Stomach (tissue), 4 donors: ENCODE data around the gene CRACR2A.

Experiments used
- EP300 ChIP-seq: sonication (generic); formaldehyde crosslinking; IDR thresholded peaks from one replicate; pipeline ENCODE4 v1.6.1; 2017; ENCODE audit warnings: antibody characterized with exemption
- TF ChIP-seq, protein P1 (sequence below), 7 experiments: fragments of 450-650 bp in 4 of 7; fragments of 200-600 bp in 3 of 7; sonication (generic) in 3 of 7; IDR thresholded peaks; one replicate each; pipeline ENCODE4 v1.5.1; 2016 to 2019; ENCODE audit warnings: antibody characterized with exemption in 7 of 7, control low read depth in 2 of 7, mild to moderate bottlenecking in 1 of 7

- no peak for TF ChIP-seq EP300
- TF ChIP-seq, protein P1, sequence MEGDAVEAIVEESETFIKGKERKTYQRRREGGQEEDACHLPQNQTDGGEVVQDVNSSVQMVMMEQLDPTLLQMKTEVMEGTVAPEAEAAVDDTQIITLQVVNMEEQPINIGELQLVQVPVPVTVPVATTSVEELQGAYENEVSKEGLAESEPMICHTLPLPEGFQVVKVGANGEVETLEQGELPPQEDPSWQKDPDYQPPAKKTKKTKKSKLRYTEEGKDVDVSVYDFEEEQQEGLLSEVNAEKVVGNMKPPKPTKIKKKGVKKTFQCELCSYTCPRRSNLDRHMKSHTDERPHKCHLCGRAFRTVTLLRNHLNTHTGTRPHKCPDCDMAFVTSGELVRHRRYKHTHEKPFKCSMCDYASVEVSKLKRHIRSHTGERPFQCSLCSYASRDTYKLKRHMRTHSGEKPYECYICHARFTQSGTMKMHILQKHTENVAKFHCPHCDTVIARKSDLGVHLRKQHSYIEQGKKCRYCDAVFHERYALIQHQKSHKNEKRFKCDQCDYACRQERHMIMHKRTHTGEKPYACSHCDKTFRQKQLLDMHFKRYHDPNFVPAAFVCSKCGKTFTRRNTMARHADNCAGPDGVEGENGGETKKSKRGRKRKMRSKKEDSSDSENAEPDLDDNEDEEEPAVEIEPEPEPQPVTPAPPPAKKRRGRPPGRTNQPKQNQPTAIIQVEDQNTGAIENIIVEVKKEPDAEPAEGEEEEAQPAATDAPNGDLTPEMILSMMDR (IDR thresholded peaks at IDR 0.05), result no peak
Measured at GRCh38 chr12:3627336-3627735, 125.6 kb downstream of the CRACR2A start.
